ENCODE results near the gene SGMS1.
"Not testable (repeated sequence)": the region's sequence is repeated elsewhere in the genome, so short reads cannot be mapped to it uniquely, and the experiment has no call there.

DNA sequence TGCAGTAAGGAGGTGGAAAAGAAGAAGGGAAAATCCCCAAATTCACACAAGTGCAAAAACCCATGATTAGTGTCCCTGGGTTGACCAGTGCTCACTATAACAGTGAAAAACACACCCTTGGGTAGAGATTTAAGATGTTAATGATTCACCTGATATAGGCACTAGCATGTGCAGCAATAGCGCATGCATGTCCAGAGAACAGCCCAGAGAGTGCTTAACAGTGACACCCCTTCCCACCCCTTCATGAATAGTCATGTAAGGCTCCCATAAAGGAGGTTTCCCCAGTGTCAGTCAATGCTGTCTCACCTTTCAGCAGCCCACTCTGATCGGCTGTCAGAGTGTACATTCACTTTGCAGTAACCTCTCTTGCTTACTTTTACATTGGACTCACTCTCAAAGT is 47.9 kb upstream of the SGMS1 start:
- TF ChIP-seq, protein P1, sequence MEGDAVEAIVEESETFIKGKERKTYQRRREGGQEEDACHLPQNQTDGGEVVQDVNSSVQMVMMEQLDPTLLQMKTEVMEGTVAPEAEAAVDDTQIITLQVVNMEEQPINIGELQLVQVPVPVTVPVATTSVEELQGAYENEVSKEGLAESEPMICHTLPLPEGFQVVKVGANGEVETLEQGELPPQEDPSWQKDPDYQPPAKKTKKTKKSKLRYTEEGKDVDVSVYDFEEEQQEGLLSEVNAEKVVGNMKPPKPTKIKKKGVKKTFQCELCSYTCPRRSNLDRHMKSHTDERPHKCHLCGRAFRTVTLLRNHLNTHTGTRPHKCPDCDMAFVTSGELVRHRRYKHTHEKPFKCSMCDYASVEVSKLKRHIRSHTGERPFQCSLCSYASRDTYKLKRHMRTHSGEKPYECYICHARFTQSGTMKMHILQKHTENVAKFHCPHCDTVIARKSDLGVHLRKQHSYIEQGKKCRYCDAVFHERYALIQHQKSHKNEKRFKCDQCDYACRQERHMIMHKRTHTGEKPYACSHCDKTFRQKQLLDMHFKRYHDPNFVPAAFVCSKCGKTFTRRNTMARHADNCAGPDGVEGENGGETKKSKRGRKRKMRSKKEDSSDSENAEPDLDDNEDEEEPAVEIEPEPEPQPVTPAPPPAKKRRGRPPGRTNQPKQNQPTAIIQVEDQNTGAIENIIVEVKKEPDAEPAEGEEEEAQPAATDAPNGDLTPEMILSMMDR (IDR thresholded peaks at IDR 0.05) = not testable (repeated sequence)
- TF ChIP-seq EZH2 (IDR thresholded peaks at IDR 0.05) = not testable (repeated sequence)

Measured in neural progenitor cell (in vitro differentiated cells).